LoVo (cell line): ENCODE results near the gene CASP8AP2.
"Not testable (repeated sequence)": the region's sequence is repeated elsewhere in the genome, so short reads cannot be mapped to it uniquely, and the experiment has no call there.

Source experiments
- DNase-seq: peaks from one replicate; pipeline ENCODE4 v3.0.0-alpha.2; 2016; ENCODE audit warnings: low spot score

The CASP8AP2 gene

DNA sequence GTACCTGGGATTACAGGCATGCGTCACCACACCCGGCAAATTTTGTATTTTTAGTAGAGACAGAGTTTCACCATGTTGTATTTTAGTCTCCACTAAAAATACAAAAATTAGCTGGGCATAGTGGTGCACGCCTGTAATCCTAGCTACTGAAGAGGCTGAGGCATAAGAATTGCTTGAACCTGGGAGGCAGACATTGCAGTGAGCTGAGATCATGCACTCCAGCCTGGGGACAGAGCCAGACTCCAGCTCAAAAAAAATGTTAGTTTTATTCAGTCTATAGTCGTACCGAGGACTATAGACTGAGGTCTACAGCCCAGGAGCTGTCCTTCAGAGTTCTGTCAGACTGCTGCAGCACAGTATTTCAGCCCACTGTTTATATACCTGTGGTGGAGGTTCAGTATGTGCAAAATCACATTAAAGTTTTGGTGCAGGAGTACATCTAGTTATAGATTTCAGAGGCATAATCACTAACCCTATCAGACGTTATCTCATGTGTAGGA lies 3.6 kb upstream of the CASP8AP2 start:
- no peak for DNase-seq

DNA sequence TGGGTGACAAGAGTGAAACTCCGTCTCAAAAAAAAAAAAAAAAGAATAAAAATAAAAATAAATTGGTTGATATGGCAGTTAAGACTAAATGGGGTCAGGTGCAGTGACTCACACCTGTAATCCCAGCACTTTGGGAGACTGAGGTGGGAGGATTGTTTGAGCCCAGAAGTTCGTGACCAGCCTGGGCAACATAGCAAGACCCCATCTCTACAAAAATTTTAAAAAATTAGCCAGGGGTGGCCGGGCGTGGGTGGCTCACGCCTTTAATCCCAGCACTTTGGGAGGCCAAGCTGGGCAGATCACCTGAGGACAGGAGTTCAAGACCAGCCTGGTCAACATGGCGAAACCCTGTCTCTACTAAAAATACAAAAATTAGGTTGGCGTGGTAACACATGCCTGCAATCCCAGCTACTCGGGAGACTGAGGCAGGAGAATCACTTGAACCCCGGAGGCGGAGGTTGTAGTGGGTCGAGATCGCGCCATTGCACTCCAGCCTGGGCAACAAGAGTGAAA lies 1.1 kb upstream of the CASP8AP2 start:
- DNase-seq, result not testable (repeated sequence)

GRCh38 chr6:89828988-89829471 lies 650 bp upstream of the CASP8AP2 start:
- peak; percentile 38 for DNase-seq

- DNase-seq, result no peak
Observed at GRCh38 chr6:89830170-89830809, 610 bp downstream of the CASP8AP2 start.

DNA sequence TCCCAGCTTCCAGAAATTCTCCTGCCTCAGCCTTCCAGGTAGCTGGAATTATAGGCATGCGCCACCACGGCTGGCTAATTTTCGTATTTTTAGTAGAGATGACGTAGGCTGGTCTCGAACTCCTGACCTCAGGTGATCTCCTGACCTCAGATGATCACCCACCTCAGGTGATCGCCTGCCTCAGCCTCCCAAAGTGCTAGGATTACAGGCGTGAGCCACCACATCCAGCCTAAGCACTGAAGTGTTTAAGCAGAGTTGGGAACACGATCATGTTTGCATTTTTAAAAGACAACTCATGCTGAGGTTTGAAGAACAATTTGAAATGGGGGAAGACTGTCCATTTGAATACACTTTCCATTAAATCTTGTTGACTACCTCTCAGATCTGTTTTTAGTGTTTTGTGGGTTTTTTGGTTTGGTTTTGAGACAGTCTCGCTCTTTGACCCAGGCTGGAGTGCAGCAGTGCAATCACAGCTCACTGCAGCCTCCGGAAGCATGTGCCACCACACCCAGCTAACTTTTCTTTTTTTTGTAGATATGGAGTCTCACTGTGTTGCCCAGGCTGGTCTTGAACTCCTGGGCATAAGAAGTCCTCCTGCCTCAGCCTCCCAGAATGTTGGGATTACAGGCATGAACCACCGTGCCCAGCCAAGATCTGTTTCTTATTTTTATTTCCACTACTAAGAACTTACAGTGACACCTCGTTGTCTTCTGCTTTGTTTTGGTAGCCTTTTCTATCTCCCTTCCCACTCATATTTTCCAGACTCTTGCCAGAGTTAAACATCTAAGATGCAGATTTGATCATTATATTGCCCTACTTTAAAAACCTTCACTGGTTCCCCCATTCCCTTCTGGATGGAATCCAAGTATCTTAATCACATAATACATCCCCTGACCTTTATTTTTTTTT lies 5.5 kb downstream of the CASP8AP2 start:
- DNase-seq, result no peak

- no peak for DNase-seq
Observed at GRCh38 chr6:89836639-89837222, 7.1 kb downstream of the CASP8AP2 start.

DNA sequence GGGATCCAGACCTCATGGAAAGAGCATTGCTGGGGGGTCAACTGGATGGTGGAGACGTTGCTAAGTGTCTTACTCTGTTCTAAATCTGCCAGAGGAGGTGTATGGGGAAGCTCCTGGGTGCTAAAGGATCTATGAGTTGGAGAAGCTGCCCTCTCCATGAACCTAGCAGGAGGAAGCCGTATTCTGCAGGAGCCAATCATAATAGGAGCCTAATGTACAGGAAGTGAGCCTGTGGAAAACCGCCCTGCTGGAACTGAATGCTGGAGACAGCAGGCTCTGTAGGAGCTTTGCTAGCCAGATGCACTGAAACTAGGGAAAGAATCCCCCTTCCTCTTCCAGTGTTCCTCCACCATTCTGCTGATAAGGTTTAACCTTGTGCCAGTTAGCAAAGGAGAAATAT lies 10.9 kb downstream of the CASP8AP2 start:
- no peak for DNase-seq

GRCh38 chr6:89842228-89842627 lies 12.5 kb downstream of the CASP8AP2 start:
- no peak for DNase-seq

DNA sequence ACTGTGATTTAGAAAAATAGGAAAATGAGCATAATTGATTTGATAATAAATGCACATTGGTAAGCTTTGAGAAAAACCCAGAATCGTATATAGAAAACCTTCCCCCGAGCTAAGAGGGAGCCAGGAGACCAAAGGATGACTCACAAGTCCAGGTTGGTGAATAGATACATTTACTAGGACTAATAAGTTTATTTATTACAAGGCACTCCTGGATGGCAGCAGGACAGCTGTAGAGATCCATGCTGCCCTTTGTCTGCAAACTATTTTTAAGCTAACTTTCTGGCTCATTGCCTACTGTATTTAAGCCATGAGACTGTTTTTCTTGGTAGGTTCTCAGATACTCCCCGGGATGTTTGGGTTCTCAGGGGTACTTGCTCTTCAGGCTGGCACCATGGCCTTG lies 13.4 kb downstream of the CASP8AP2 start:
- DNase-seq, result no peak

DNA sequence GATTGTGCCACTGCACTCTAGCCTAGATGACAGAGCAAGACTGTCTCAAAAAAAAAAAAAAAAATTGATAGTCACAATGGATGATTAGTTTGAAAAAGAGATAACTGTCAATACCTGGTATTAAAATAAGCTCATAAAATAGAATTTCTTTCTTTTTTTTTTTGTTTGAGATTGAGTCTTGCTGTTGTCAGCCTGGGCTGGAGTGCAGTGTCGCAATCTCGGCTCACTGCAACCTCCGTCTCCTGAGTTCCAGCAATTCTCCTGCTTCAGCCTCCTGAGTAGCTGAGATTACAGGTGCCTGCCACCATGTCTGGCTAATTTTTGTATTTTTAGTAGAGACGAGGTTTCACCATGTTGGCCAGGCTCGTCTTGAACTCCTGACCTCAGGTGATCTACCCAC lies 17.8 kb downstream of the CASP8AP2 start:
- not testable (repeated sequence) for DNase-seq

DNA sequence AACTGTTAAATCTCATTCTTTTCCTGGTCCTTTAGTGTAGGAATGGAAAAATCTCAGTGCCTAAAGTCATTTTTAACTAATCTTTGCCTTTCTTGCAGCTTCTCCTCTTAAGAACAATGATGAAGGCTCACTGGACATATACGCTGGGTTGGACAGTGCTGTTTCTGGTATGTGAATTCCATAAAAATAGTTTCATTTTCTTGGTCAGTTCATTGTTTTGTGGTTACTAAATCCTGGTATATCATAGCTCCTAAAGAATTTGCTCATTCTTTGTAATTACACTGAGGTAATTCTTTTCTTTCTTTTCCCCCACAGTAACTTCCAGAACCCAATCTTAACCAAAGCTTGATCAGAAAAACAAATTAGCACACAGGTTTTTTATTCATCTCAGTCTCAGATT lies 23.4 kb downstream of the CASP8AP2 start:
- DNase-seq, result no peak

DNA sequence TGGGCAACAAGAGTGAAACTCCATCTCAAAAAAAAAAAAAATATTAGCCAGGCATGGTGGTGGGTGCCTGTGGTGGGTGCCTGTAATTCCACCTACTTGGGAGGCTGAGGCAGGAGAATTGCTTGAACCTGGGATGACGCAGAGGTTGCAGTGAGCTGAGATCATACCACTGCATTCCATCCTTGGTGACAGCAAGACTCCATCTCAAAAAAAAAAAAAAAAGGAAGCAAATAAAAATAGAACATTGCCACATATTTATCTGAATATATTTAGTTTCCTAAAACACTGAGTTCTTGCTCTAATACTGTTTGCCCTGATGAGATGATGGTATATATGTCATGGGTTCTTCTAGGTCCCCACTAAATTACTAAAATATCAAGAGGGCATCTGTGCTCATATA lies 28.4 kb downstream of the CASP8AP2 start:
- no peak for DNase-seq

- DNase-seq, result no peak
Observed at GRCh38 chr6:89859744-89860143, 30.1 kb downstream of the CASP8AP2 start.

DNA sequence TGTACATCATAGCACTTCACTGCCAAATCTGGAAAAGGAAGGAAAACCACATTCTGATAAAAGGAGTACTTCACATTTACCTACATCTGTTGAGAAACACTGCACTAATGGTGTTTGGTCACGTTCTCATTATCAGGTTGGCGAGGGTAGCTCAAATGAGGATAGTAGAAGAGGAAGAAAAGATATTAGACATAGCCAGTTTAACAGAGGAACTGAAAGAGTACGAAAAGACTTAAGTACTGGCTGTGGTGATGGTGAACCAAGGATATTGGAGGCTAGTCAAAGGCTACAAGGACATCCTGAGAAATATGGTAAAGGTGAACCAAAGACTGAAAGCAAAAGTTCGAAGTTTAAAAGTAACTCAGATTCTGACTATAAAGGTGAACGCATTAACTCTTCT lies 32.6 kb downstream of the CASP8AP2 start:
- DNase-seq, result no peak

DNA sequence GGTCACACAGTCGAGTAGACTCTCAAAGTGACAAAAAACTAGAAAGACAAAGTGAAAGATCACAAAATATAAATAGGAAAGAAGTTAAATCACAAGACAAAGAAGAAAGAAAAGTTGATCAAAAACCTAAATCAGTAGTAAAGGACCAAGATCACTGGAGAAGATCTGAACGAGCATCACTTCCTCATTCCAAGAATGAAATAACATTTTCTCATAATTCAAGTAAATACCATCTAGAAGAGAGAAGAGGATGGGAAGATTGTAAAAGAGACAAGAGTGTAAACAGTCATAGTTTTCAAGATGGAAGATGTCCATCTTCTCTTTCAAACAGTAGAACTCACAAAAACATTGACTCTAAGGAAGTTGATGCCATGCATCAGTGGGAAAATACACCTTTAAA lies 33.0 kb downstream of the CASP8AP2 start:
- DNase-seq, result no peak

- DNase-seq, result no peak
Observed at GRCh38 chr6:89866024-89866678, 36.5 kb downstream of the CASP8AP2 start.

DNA sequence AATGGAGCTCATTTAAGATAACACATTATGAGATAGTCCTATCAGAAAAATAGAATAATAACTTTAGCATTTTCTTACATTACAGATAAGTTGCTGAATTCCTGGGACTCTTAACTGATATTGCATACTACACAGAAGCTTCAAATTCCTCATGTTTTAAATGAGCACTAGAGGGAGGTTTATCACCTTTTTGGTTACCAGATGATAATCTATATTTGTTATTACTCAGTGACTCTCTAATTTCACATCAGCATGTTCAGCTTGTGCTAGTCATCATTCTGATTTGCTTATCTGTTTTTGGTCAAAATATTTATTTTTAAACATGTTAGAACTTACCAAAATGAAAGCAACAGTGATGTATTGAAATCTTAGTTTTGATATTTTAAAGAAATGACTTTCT lies 44.0 kb downstream of the CASP8AP2 start:
- DNase-seq, result no peak

- no peak for DNase-seq
Observed at GRCh38 chr6:89874438-89874837, 44.8 kb downstream of the CASP8AP2 start.

DNA sequence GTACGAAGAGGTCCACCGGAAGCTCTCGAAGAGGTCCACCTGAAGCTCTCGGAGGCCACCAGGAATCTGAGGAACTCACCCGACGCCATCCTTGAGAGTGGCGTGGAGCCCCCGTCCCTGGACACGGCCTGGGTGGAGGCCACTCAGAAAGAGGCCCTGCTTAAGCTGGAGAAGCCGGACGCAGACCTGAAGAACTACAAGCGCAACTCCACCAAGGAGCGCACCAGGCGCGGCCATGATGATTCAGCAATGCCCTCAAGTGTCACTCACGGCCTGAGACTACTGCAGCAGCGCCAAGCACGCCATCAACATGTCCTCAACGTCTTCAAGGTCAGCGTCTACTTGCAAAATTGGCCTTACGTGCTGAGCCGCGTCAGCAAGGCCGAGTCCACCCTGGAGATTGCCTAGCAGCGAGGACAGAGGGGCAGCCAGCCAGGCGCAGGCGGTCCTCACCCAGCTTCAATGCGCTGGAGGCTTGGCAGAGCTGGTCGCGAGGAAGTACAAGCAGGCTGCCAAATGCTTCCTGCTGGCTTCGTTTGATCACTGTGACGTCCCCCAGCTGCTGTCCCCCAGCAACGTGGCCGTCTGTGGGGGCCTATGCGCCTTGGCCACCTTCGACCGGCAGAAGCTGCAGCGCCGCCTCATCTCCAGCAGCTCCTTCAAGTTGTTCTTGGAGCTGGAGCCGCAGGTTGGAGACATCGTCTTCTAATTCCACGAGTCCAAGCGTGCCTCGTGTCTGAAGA lies 56.9 kb downstream of the CASP8AP2 start:
- DNase-seq, result no peak

DNA sequence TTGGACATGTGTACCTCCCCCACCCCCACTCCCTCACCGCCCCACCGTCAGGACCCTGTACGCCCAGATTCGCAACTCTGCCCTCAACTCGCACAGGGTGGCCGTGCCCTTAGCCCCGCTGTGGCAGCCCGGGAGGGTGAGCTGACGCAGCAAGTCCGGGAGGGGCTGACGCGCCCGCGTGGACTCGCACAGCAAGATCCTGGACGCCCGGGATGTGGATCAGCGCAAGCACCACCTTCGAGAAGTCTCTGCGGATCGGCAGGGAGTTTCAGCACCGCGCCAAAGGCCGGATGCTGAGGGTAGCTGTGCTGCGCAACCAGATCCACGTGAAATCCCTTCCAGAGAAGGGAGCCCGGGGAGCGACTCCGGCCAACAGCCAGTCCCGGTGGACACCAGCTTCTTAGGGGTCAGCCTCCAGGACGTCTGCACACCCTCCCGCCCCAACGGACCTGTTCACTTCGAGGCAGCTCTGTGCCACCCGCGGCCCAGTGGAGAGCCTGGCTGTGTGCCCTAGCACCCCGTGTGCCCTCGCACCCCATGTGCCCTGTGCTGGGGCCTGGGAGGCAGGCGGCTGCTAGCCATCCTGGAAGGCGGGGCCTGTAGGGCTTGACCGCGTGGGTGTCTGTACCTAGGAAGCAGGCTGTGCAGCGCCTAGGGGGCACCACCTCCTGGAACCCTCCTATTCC lies 57.9 kb downstream of the CASP8AP2 start:
- DNase-seq, result no peak

DNA sequence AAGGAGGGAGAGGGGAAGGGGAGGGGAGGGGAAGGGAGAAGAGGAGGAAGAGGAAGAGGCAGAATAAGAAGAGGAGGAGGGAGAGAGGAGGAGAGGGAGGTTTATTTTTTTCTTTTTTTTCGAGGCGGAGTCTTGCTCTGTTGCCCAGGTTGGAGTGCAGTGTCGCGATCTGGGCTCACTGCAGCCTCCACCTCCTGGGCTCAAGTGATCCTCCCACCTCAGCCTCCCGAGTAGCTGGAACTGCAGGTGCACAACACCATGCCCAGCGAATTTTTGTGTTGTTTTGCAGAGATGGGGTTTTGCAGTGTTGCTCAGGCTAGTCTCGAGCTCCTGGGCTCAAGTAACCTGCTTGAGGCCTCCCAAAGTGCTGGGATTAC lies 58.4 kb downstream of the CASP8AP2 start:
- DNase-seq, result no peak
